Ectodermal cell (in vitro differentiated cells): ENCODE results near the gene BCAR1.
"Not testable (repeated sequence)": the region's sequence is repeated elsewhere in the genome, so short reads cannot be mapped to it uniquely, and the experiment has no call there.

Experiments
- H3K27ac ChIP-seq: 2 replicates; pipeline ENCODE4 v1.7.0; 2013; ENCODE audit warnings: mild to moderate bottlenecking, low read depth, low read length; ENCODE audit not compliant: insufficient read depth, poor library complexity, severe bottlenecking
- H3K27me3 ChIP-seq: 2 replicates; pipeline ENCODE4 v1.7.0; 2013; ENCODE audit warnings: mild to moderate bottlenecking, low read length; ENCODE audit not compliant: insufficient read depth, control insufficient read depth, poor library complexity, severe bottlenecking
- H3K36me3 ChIP-seq: one replicate; pipeline ENCODE4 v1.7.0; 2013; ENCODE audit warnings: low read length; ENCODE audit not compliant: control insufficient read depth, insufficient read depth
- H3K4me1 ChIP-seq: one replicate; pipeline ENCODE4 v1.7.0; 2013; ENCODE audit warnings: low read length; ENCODE audit not compliant: control insufficient read depth, insufficient read depth
- H3K4me3 ChIP-seq: 2 replicates; pipeline ENCODE4 v1.7.0; 2013; ENCODE audit warnings: low read depth, low read length, control low read depth; ENCODE audit not compliant: insufficient read depth
- H3K9me3 ChIP-seq: 2 replicates; pipeline ENCODE4 v1.7.0; 2013; ENCODE audit warnings: mild to moderate bottlenecking, low read length, moderate library complexity; ENCODE audit not compliant: control insufficient read depth
- WGBS, 2 experiments: methylation state at CpG; one replicate each; pipeline ENCODE4 v1.1.7; 2013; ENCODE audit warnings: missing lambda C conversion rate in 2 of 2; 5-methylcytosine and 5-hydroxymethylcytosine counted together

The BCAR1 gene

GRCh38 chr16:75271441-75272096 lies 20.1 kb upstream of the BCAR1 start:
- WGBS, 2 experiments = 90 to 92% methylated on average over 6 of the region's 6 CpGs
- no peaks in the 10 kb centered on the region for H3K36me3 ChIP-seq
- peak overlapping the region; percentile 41 for H3K27ac ChIP-seq
- no peaks in the 10 kb centered on the region for H3K9me3 ChIP-seq
- H3K27me3 ChIP-seq = no peaks in the 10 kb centered on the region
- no peaks in the 10 kb centered on the region for H3K4me1 ChIP-seq
- H3K4me3 ChIP-seq = no peak overlapping the region

- H3K9me3 ChIP-seq, H3K27ac ChIP-seq, H3K27me3 ChIP-seq, H3K4me3 ChIP-seq, H3K36me3 ChIP-seq: not testable (repeated sequence)
- H3K4me1 ChIP-seq = peaks cover 11% of the 10 kb centered on the region
- 93 to 96% methylated on average over 9 of the region's 9 CpGs for WGBS, 2 experiments
Observed at GRCh38 chr16:75269358-75269757, 17.9 kb upstream of the BCAR1 start.

- whole genome bisulfite sequencing, 2 experiments = 85 to 86% methylated on average over 10 of the region's 10 CpGs
- H3K27me3 ChIP-seq = no peaks in the 10 kb centered on the region
- H3K27ac ChIP-seq = no peak overlapping the region
- no peaks in the 10 kb centered on the region for H3K9me3 ChIP-seq
- no peaks in the 10 kb centered on the region for H3K36me3 ChIP-seq
- H3K4me1 ChIP-seq = peaks cover 14% of the 10 kb centered on the region
- no peak overlapping the region for H3K4me3 ChIP-seq
Observed at GRCh38 chr16:75267631-75268264, 16.3 kb upstream of the BCAR1 start.

- Histone ChIP-seq H3K4me1 (peaks cover 14% of the 10 kb centered on the region), H3K36me3 (no peaks in the 10 kb centered on the region), H3K27ac (no peak overlapping the region), H3K27me3 (no peaks in the 10 kb centered on the region), H3K9me3 (no peaks in the 10 kb centered on the region), H3K4me3 (peak overlapping the region; percentile 95)
- WGBS, 2 experiments = 91 to 92% methylated on average over 27 of the region's 27 CpGs
Observed at GRCh38 chr16:75266738-75267630, 15.6 kb upstream of the BCAR1 start.

GRCh38 chr16:75265911-75266701 lies 14.7 kb upstream of the BCAR1 start:
- H3K9me3 ChIP-seq = no peaks in the 10 kb centered on the region
- no peaks in the 10 kb centered on the region for H3K36me3 ChIP-seq
- peak overlapping the region; percentile 95 for H3K4me3 ChIP-seq
- peaks cover 22% of the 10 kb centered on the region for H3K4me1 ChIP-seq
- 12% methylated on average over 62 of the region's 62 CpGs for WGBS, 2 experiments
- H3K27ac ChIP-seq = no peak overlapping the region
- H3K27me3 ChIP-seq = no peaks in the 10 kb centered on the region

GRCh38 chr16:75264999-75265910 lies 13.8 kb upstream of the BCAR1 start:
- 2% methylated on average over 74 of the region's 74 CpGs for WGBS, 2 experiments
- H3K4me1 ChIP-seq = peaks cover 24% of the 10 kb centered on the region
- peak overlapping the region; percentile 95 for H3K4me3 ChIP-seq
- H3K36me3 ChIP-seq = no peaks in the 10 kb centered on the region
- no peak overlapping the region for H3K27ac ChIP-seq
- no peaks in the 10 kb centered on the region for H3K9me3 ChIP-seq
- no peaks in the 10 kb centered on the region for H3K27me3 ChIP-seq

GRCh38 chr16:75264457-75264998 lies 13.1 kb upstream of the BCAR1 start:
- Histone ChIP-seq H3K9me3 (no peaks in the 10 kb centered on the region), H3K4me1 (peaks cover 24% of the 10 kb centered on the region), H3K27me3 (no peaks in the 10 kb centered on the region), H3K36me3 (no peaks in the 10 kb centered on the region), H3K4me3 (peak overlapping the region; percentile 95), H3K27ac (no peak overlapping the region)
- WGBS, 2 experiments = 74 to 76% methylated on average over 14 of the region's 14 CpGs

- 79 to 85% methylated on average over 8 of the region's 8 CpGs for WGBS, 2 experiments
- Histone ChIP-seq H3K4me3 (peak overlapping the region; percentile 95), H3K27ac (no peak overlapping the region), H3K9me3 (no peaks in the 10 kb centered on the region), H3K4me1 (peaks cover 24% of the 10 kb centered on the region), H3K36me3 (no peaks in the 10 kb centered on the region), H3K27me3 (no peaks in the 10 kb centered on the region)
Observed at GRCh38 chr16:75263963-75264445, 12.6 kb upstream of the BCAR1 start.
